Activated naive CD4-positive, alpha-beta T cell treated with anti-CD3 and anti-CD28 coated beads for 36 hours (primary cell): ENCODE data around the gene NIFK. TPM values are rescaled to one million over a fixed set of nuclear protein-coding genes. Genes with fewer than 3 reads are reported as not detected.

Experiments
- CTCF ChIA-PET: fragments of 350-600 bp; sonication (Branson Sonifier 250); formaldehyde crosslinking; loops from one replicate; lab custom pipeline; 2021; ENCODE audit warnings: antibody characterized with exemption; lab: Charles Lee
- DNase-seq: peaks from one replicate; pipeline ENCODE4 v3.0.0-alpha.2; 2020
- H3K27ac Mint-ChIP-seq: one replicate; pipeline ENCODE4 v1.8.0; 2021; ENCODE audit warnings: mild to moderate bottlenecking, mixed read lengths
- H3K27me3 Mint-ChIP-seq: one replicate; pipeline ENCODE4 v1.8.0; 2021; ENCODE audit warnings: low read depth, mixed read lengths
- H3K36me3 Mint-ChIP-seq: one replicate; pipeline ENCODE4 v1.8.0; 2021; ENCODE audit warnings: low read depth, mixed read lengths
- H3K4me1 Mint-ChIP-seq: one replicate; pipeline ENCODE4 v1.8.0; 2021; ENCODE audit warnings: low read depth, mixed read lengths
- H3K4me3 Mint-ChIP-seq: one replicate; pipeline ENCODE4 v1.8.0; 2021; ENCODE audit warnings: mild to moderate bottlenecking, moderate library complexity, mixed read lengths
- H3K9me3 Mint-ChIP-seq: one replicate; pipeline ENCODE4 v1.8.0; 2021; ENCODE audit warnings: mixed read lengths
- intact Hi-C: fragments of 100-400 bp; cut with micrococcal nuclease; formaldehyde crosslinking; loops from one replicate; pipeline ENCODE4 v1.15.1; 2023
- total RNA-seq, 2 experiments: library from RNA; stranded (reverse); gene quantifications; one replicate each; pipeline ENCODE4 v1.2.3, GENCODE V29; 2021

NIFK gene
- total RNA-seq, result 100 to 1,000 TPM; 112 to 117 TPM

GRCh38 chr2:121736462-121737336 lies at the start of gene NIFK:
Gene NIFK, minus strand, starts transcription at chr2:121736875. Its CDS starts 25 bp downstream, at chr2:121736850.
- Mint-ChIP-seq H3K27me3 (no peaks in the 10 kb centered on the region), H3K36me3 (peaks cover 32% of the 10 kb centered on the region), H3K9me3 (no peaks in the 10 kb centered on the region), H3K4me3 (peak within 1 kb of the TSS; percentile 90), H3K27ac (peak within 1 kb of the TSS; percentile 93), H3K4me1 (peaks cover 41% of the 10 kb centered on the region)
- CTCF ChIA-PET, result interaction anchor here (0.5 to 1.7 kb wide), 7 partner anchors 12 to 205 kb away, joined by 3 to 5 read pairs (median 3); no protein-coding TSS in a partner anchor
- DNase-seq, result peak; percentile 100
- intact Hi-C loops, result loop anchor here (1.0 to 10.0 kb wide), 7 partner anchors 14 to 1484 kb away; partner anchors contain the start of genes CLASP1, RALB, RNU4ATAC and TSN

GRCh38 chr2:121783180-121783579 lies 46.5 kb upstream of the NIFK start:
- intact Hi-C loops, result no loop called here
- H3K36me3 Mint-ChIP-seq, result no peaks in the 10 kb centered on the region
- no peak overlapping the region for H3K4me3 Mint-ChIP-seq
- no peaks in the 10 kb centered on the region for H3K27me3 Mint-ChIP-seq
- no peak overlapping the region for H3K27ac Mint-ChIP-seq
- H3K4me1 Mint-ChIP-seq, result no peaks in the 10 kb centered on the region
- no peak for DNase-seq
- CTCF ChIA-PET, result no interaction called here
- no peaks in the 10 kb centered on the region for H3K9me3 Mint-ChIP-seq

GRCh38 chr2:121778741-121779487 lies 42.2 kb upstream of the NIFK start:
- Mint-ChIP-seq H3K9me3 (no peaks in the 10 kb centered on the region), H3K36me3 (no peaks in the 10 kb centered on the region), H3K27me3 (no peaks in the 10 kb centered on the region), H3K27ac (no peak overlapping the region), H3K4me3 (no peak overlapping the region), H3K4me1 (no peaks in the 10 kb centered on the region)
- DNase-seq, result no peak
- CTCF ChIA-PET, result interaction anchor here (1.1 kb wide), 1 partner anchor 32 kb away, joined by 4 read pairs; no protein-coding TSS in a partner anchor
- intact Hi-C loops, result no loop called here

GRCh38 chr2:121777699-121778058 lies 41.0 kb upstream of the NIFK start:
- Mint-ChIP-seq H3K9me3 (no peaks in the 10 kb centered on the region), H3K27ac (no peak overlapping the region), H3K36me3 (peaks cover 1% of the 10 kb centered on the region), H3K4me1 (no peaks in the 10 kb centered on the region), H3K27me3 (no peaks in the 10 kb centered on the region), H3K4me3 (no peak overlapping the region)
- no peak for DNase-seq
- CTCF ChIA-PET, result interaction anchor here (0.6 to 0.7 kb wide), 2 partner anchors 1100 to 1507 kb away, joined by 3 read pairs; no protein-coding TSS in a partner anchor
- intact Hi-C loops, result no loop called here

- no peak for DNase-seq
- Mint-ChIP-seq H3K27ac (no peak overlapping the region), H3K4me3 (no peak overlapping the region), H3K36me3 (peaks cover 1% of the 10 kb centered on the region), H3K4me1 (no peaks in the 10 kb centered on the region), H3K27me3 (no peaks in the 10 kb centered on the region), H3K9me3 (no peaks in the 10 kb centered on the region)
- CTCF ChIA-PET, result interaction anchor here (0.6 to 0.7 kb wide), 2 partner anchors 1099 to 1506 kb away, joined by 3 read pairs; no protein-coding TSS in a partner anchor
- intact Hi-C loops, result no loop called here
These were observed 40.4 kb upstream of the NIFK start for GRCh38 chr2:121776885-121777698.

- H3K27me3 Mint-ChIP-seq, result no peaks in the 10 kb centered on the region
- no peak overlapping the region for H3K27ac Mint-ChIP-seq
- intact Hi-C loops, result no loop called here
- no peaks in the 10 kb centered on the region for H3K4me1 Mint-ChIP-seq
- H3K36me3 Mint-ChIP-seq, result peaks cover 1% of the 10 kb centered on the region
- H3K4me3 Mint-ChIP-seq, result no peak overlapping the region
- no peak for DNase-seq
- H3K9me3 Mint-ChIP-seq, result no peaks in the 10 kb centered on the region
- CTCF ChIA-PET, result no interaction called here
These were observed 39.7 kb upstream of the NIFK start for GRCh38 chr2:121776361-121776760.

- Mint-ChIP-seq H3K9me3 (no peaks in the 10 kb centered on the region), H3K27me3 (no peaks in the 10 kb centered on the region), H3K4me3 (no peak overlapping the region), H3K27ac (no peak overlapping the region), H3K4me1 (no peaks in the 10 kb centered on the region), H3K36me3 (peaks cover 1% of the 10 kb centered on the region)
- CTCF ChIA-PET, result interaction anchor here (0.6 kb wide), 2 partner anchors 589 to 786 kb away, joined by 3 read pairs; no protein-coding TSS in a partner anchor
- intact Hi-C loops, result no loop called here
- no peak for DNase-seq
These were observed 37.6 kb upstream of the NIFK start for GRCh38 chr2:121774235-121774634.

GRCh38 chr2:121771976-121772742 lies 35.5 kb upstream of the NIFK start:
- H3K27ac Mint-ChIP-seq, result no peak overlapping the region

GRCh38 chr2:121768143-121768755 lies 31.6 kb upstream of the NIFK start:
- no peaks in the 10 kb centered on the region for H3K4me1 Mint-ChIP-seq
- H3K36me3 Mint-ChIP-seq, result peaks cover 21% of the 10 kb centered on the region
- H3K4me3 Mint-ChIP-seq, result no peak overlapping the region
- CTCF ChIA-PET, result no interaction called here
- H3K27me3 Mint-ChIP-seq, result no peaks in the 10 kb centered on the region
- no peak for DNase-seq
- H3K9me3 Mint-ChIP-seq, result no peaks in the 10 kb centered on the region
- no peak overlapping the region for H3K27ac Mint-ChIP-seq
- intact Hi-C loops, result no loop called here

More at GRCh38 chr2:121771976-121772742, 35.5 kb upstream of the NIFK start:
- no peak for DNase-seq
- intact Hi-C loops, result no loop called here
- Mint-ChIP-seq H3K9me3 (no peaks in the 10 kb centered on the region), H3K36me3 (peaks cover 4% of the 10 kb centered on the region), H3K27me3 (no peaks in the 10 kb centered on the region), H3K4me1 (no peaks in the 10 kb centered on the region), H3K4me3 (no peak overlapping the region)
- CTCF ChIA-PET, result interaction anchor here (1.1 to 1.4 kb wide), 2 partner anchors 14 to 37 kb away, joined by 3 read pairs; no protein-coding TSS in a partner anchor

GRCh38 chr2:121766624-121767023 lies 29.9 kb upstream of the NIFK start:
- Mint-ChIP-seq H3K9me3 (no peaks in the 10 kb centered on the region), H3K27ac (no peak overlapping the region), H3K4me3 (no peak overlapping the region), H3K4me1 (no peaks in the 10 kb centered on the region), H3K36me3 (peaks cover 26% of the 10 kb centered on the region), H3K27me3 (no peaks in the 10 kb centered on the region)
- intact Hi-C loops, result no loop called here
- no peak for DNase-seq
- CTCF ChIA-PET, result no interaction called here

GRCh38 chr2:121764681-121765228 lies 28.1 kb upstream of the NIFK start:
- intact Hi-C loops, result no loop called here
- CTCF ChIA-PET, result no interaction called here
- no peak for DNase-seq
- H3K36me3 Mint-ChIP-seq, result peaks cover 30% of the 10 kb centered on the region
- H3K27ac Mint-ChIP-seq, result peak overlapping the region; percentile 24
- H3K4me3 Mint-ChIP-seq, result no peak overlapping the region
- peaks cover 6% of the 10 kb centered on the region for H3K4me1 Mint-ChIP-seq
- no peaks in the 10 kb centered on the region for H3K9me3 Mint-ChIP-seq
- H3K27me3 Mint-ChIP-seq, result no peaks in the 10 kb centered on the region
